Lung (tissue), 12 donors: ENCODE results near the gene PPARD. TPM values are rescaled to one million over a fixed set of nuclear protein-coding genes. Genes with fewer than 3 reads are reported as not detected.

Experiments used
- ATAC-seq: fragments of 200-7000 bp; cut with Tn5 transposase; one replicate; pipeline ENCODE4 v1.9.1; 2020; ENCODE audit warnings: moderate number of reproducible peaks; ENCODE audit not compliant: insufficient read depth, low FRiP score
- DNase-seq, 3 donors: peaks; one replicate each; pipeline ENCODE4 v3.0.0-alpha.2; 2013 to 2017
- H3K27ac ChIP-seq, 2 donors: one replicate each; pipeline ENCODE4 v1.5.1; 2013; ENCODE audit warnings: mild to moderate bottlenecking in 2 of 2, moderate library complexity in 2 of 2, control low read depth in 1 of 2, inconsistent platforms in 1 of 2, low read depth in 1 of 2, low read length in 1 of 2
- H3K27me3 ChIP-seq, 3 donors: one replicate each; pipeline ENCODE4 v1.5.1; 2013; ENCODE audit warnings: low read length in 2 of 3; ENCODE audit not compliant: control insufficient read depth in 3 of 3, insufficient read depth in 3 of 3
- H3K36me3 ChIP-seq, 4 donors: one replicate each; pipeline ENCODE4 v1.5.1; 2013; ENCODE audit warnings: low read length in 4 of 4, mild to moderate bottlenecking in 1 of 4, moderate library complexity in 1 of 4; ENCODE audit not compliant: control insufficient read depth in 4 of 4, insufficient read depth in 4 of 4
- H3K4me1 ChIP-seq, 5 donors: one replicate each; pipeline ENCODE4 v1.5.1; 2013; ENCODE audit warnings: low read length in 5 of 5, mild to moderate bottlenecking in 2 of 5, moderate library complexity in 1 of 5; ENCODE audit not compliant: control insufficient read depth in 5 of 5, insufficient read depth in 5 of 5
- H3K4me3 ChIP-seq: one replicate; pipeline ENCODE4 v1.5.1; 2013; ENCODE audit warnings: mild to moderate bottlenecking, control low read depth, moderate library complexity
- H3K9ac ChIP-seq, 2 donors: one replicate each; pipeline ENCODE4 v1.5.1; 2013; ENCODE audit warnings: low read length in 2 of 2, control low read depth in 1 of 2; ENCODE audit not compliant: insufficient read depth in 1 of 2
- H3K9me3 ChIP-seq, 4 donors: one replicate each; pipeline ENCODE4 v1.5.1; 2013; ENCODE audit warnings: low read length in 3 of 4, mild to moderate bottlenecking in 1 of 4, moderate library complexity in 1 of 4; ENCODE audit not compliant: control insufficient read depth in 4 of 4, insufficient read depth in 3 of 4
- CTCF ChIP-seq: IDR thresholded peaks from 2 replicates; pipeline ENCODE4 v1.5.1; 2012; ENCODE audit warnings: mild to moderate bottlenecking; ENCODE audit errors: control extremely low read depth, extremely low read depth
- WGBS, 2 donors: extraction: QIAGEN DNeasy Blood & Tissue Kit; methylation state at CpG; one replicate each; pipeline ENCODE4 v1.1.7; 2013; 5-methylcytosine and 5-hydroxymethylcytosine counted together
- polyA plus RNA-seq, 2 donors: library from polyadenylated mRNA; stranded (reverse); fragments of 200-250 nt; gene quantifications; one replicate each; pipeline ENCODE4 v1.2.1, GENCODE V29; 2013
- total RNA-seq, 2 donors: library from RNA; depleted of rRNA in 1 of 2; stranded (reverse); fragments of >200 nt in 1 of 2; gene quantifications; one replicate each; pipeline ENCODE4 v1.2.1, GENCODE V29; 2014 to 2021
- donor health status: control.
- donor health status: control.
- donor health status: Bipolar disorder and iron deficiency.
- donor health status: healthy.
- donor health status: DM: yes; HTN: yes; CAD: no.

Gene PPARD
- total and polyA plus RNA-seq, 4 donors, result 11.3 to 27.8 (median 24.5) TPM

GRCh38 chr6:35448191-35448590 lies 105.8 kb downstream of the PPARD start:
- ATAC-seq (no peak), DNase-seq (no peak)
- Histone ChIP-seq H3K9me3 (peaks cover 0 to 1% (median 0%) of the 10 kb centered on the region in 4 donors), H3K4me3 (no peak overlapping the region), H3K36me3 (no peaks in the 10 kb centered on the region), H3K27ac (no peak overlapping the region), H3K27me3 (no peaks in the 10 kb centered on the region), H3K9ac (no peak overlapping the region), H3K4me1 (peaks cover 0 to 9% (median 2%) of the 10 kb centered on the region in 5 donors)
- 81 to 88% methylated on average over 7 of the region's 7 CpGs for WGBS, 2 donors
- TF ChIP-seq CTCF, result no peak

- H3K4me3 ChIP-seq, result no peak overlapping the region
- H3K27ac ChIP-seq, result no peak overlapping the region
- H3K9me3 ChIP-seq, result peaks cover 0 to 1% (median 0%) of the 10 kb centered on the region in 4 donors
- no peaks in the 10 kb centered on the region for H3K27me3 ChIP-seq
- DNase-seq, result peak in 2 of 3 donors; percentile 80 to 83
- peak; percentile 77 for TF ChIP-seq CTCF
- no peak overlapping the region for H3K9ac ChIP-seq
- peak; percentile 49 for ATAC-seq
- no peaks in the 10 kb centered on the region for H3K36me3 ChIP-seq
- peaks cover 0 to 20% (median 2%) of the 10 kb centered on the region in 5 donors for H3K4me1 ChIP-seq
- 33 to 36% methylated on average over 14 of the region's 14 CpGs for WGBS, 2 donors
Observed at GRCh38 chr6:35449287-35449881, 107.0 kb downstream of the PPARD start.

GRCh38 chr6:35451354-35452182 lies 109.2 kb downstream of the PPARD start:
- H3K4me3 ChIP-seq, result no peak overlapping the region
- no peaks in the 10 kb centered on the region for H3K9me3 ChIP-seq
- no peak overlapping the region for H3K27ac ChIP-seq
- H3K36me3 ChIP-seq, result peaks cover 0 to 5% (median 2%) of the 10 kb centered on the region in 4 donors
- 9 to 13% methylated on average over 19 to 20 of the region's 20 CpGs for WGBS, 2 donors
- DNase-seq, result peak in 2 of 3 donors; percentile 41 to 51
- ATAC-seq, result no peak
- no peaks in the 10 kb centered on the region for H3K27me3 ChIP-seq
- peaks cover 0 to 25% (median 2%) of the 10 kb centered on the region in 5 donors for H3K4me1 ChIP-seq
- no peak overlapping the region for H3K9ac ChIP-seq
- no peak for TF ChIP-seq CTCF
